ENCODE results near the gene CELF6. TPM values are rescaled to one million over a fixed set of nuclear protein-coding genes. Genes with fewer than 3 reads are reported as not detected.

Gene CELF6
- total RNA-seq, 1 experiment from 2014 or later: 0.52 TPM

- intact Hi-C loops (cut with micrococcal nuclease): loop anchor here (10.0 kb wide), 1 partner anchor 266 kb away; no protein-coding TSS in a partner anchor
- Histone ChIP-seq H3K79me2 (ENCODE audit: insufficient read depth, low read length) (no peaks in the 10 kb centered on the region), H3K9me3 (ENCODE audit: control insufficient read depth in 1 of 2, insufficient read depth in 1 of 2, low read depth in 1 of 2, low read length in 2 of 2) (peaks cover 0 to 3% of the 10 kb centered on the region in 2 experiments; a peak in 1 of 4 replicates), H3K36me3 (ENCODE audit: control insufficient read depth in 1 of 2, insufficient read depth in 2 of 2, low read length in 2 of 2) (no peaks in the 10 kb centered on the region), H4K20me1 (ENCODE audit: insufficient read depth) (no peaks in the 10 kb centered on the region), H3K27ac (ENCODE audit: low read depth, low read length) (no peak overlapping the region), H3K4me3 (replicated peaks in 1 of 2; ENCODE audit: low read depth in 1 of 2, low read length in 2 of 2) (no peak overlapping the region), H3K4me1 (ENCODE audit: control insufficient read depth in 1 of 2, insufficient read depth in 2 of 2, low read length in 2 of 2) (no peaks in the 10 kb centered on the region), H3K9ac (ENCODE audit: low read length) (no peak overlapping the region), H3K27me3 (ENCODE audit: insufficient read depth, low read length) (no peaks in the 10 kb centered on the region), H3K9me2 (ENCODE audit: insufficient read depth) (no peaks in the 10 kb centered on the region), H2AFZ (ENCODE audit: low read depth, low read length, poor library complexity, severe bottlenecking) (no peak overlapping the region), H3K4me2 (ENCODE audit: low read length) (no peak overlapping the region)
- CTCF ChIA-PET: no interaction called here
- ATAC-seq (no peak; the same call in 1 of the 2 replicates), DNase-seq (ENCODE audit: low read depth, low spot score) (no peak)
- RAD21 ChIA-PET (ENCODE audit: low non-redundant PET in 1 of 2, low total read pairs in 2 of 2, uncharacterized antibody in 2 of 2, unreplicated experiment in 2 of 2): no interaction called here
- POLR2A ChIA-PET: no interaction called here
- BruUV-seq (replicated peaks): no TSS peak
- no peak for TF ChIP-seq JUND (IDR thresholded peaks at IDR 0.05)
- TF ChIP-seq CTCF (IDR thresholded peaks at IDR 0.05 in 2 of 3, conservative IDR thresholded peaks at IDR 0.05 in 1 of 3; ENCODE audit: borderline replicate concordance in 1 of 3, insufficient read depth in 1 of 3, low read depth in 2 of 3, low read length in 2 of 3): no peak
- TF ChIP-seq YY1 (IDR thresholded peaks at IDR 0.05; ENCODE audit: extremely low read depth, insufficient replicate concordance, low read depth, low read length): no peak
- TF ChIP-seq EZH2 (IDR thresholded peaks at IDR 0.05): no peak
- TF ChIP-seq ZBTB33 (IDR thresholded peaks at IDR 0.05; ENCODE audit: extremely low read depth, insufficient replicate concordance, low read length): no peak
- TF ChIP-seq SIN3A (IDR thresholded peaks at IDR 0.05; ENCODE audit: low read depth): no peak
- TF ChIP-seq RAD21 (IDR thresholded peaks at IDR 0.05; ENCODE audit: low read depth): no peak
- TF ChIP-seq EZH2phosphoT487 (IDR thresholded peaks at IDR 0.05; ENCODE audit: borderline replicate concordance): no peak
- no peak for TF ChIP-seq SP1 (IDR thresholded peaks at IDR 0.05; ENCODE audit: low read depth)
- no peak for TF ChIP-seq SRF (IDR thresholded peaks at IDR 0.05; ENCODE audit: low read depth)
- no peak for TF ChIP-seq EGR1 (IDR thresholded peaks at IDR 0.05; ENCODE audit: low read depth)
- no peak for TF ChIP-seq CBX3 (IDR thresholded peaks at IDR 0.05; ENCODE audit: low read depth)
- no peak for TF ChIP-seq POLR2A (IDR thresholded peaks at IDR 0.05; ENCODE audit: borderline replicate concordance, extremely low read depth, insufficient read depth, insufficient read length)
Observed at GRCh38 chr15:72318408-72318942, 1.5 kb downstream of the CELF6 start.

All from HCT116 (cell line).